A673 (cell line): ENCODE data around the gene GALNT18. TPM values are rescaled to one million over a fixed set of nuclear protein-coding genes. Genes with fewer than 3 reads are reported as not detected.

Experiments
- BruUV-seq: library from RNA; stranded (reverse); fragments of 400-500 nt; replicated peaks from 2 replicates; lab custom pipeline; 2021; lab: Mats Ljungman, UMichigan
- CTCF ChIA-PET: fragments of 300-600 bp; sonication (Branson Sonifier 250); formaldehyde crosslinking; loops from one replicate; lab custom pipeline; 2022; ENCODE audit warnings: antibody characterized with exemption; lab: Charles Lee
- POLR2A ChIA-PET: fragments of 300-600 bp; sonication (Branson Sonifier 250); formaldehyde crosslinking; loops from one replicate; lab custom pipeline; 2022; ENCODE audit warnings: antibody characterized with exemption; ENCODE audit not compliant: low non-redundant PET; lab: Charles Lee
- DNase-seq: peaks from one replicate; pipeline ENCODE4 v3.0.0-alpha.2; 2015; ENCODE audit warnings: low spot score
- H3K27ac ChIP-seq: fragments of 200-600 bp; sonication (generic); 2 replicates; pipeline ENCODE4 v1.5.1; 2016; ENCODE audit warnings: mixed run types, low read depth, mild to moderate bottlenecking, mixed read lengths, antibody characterized with exemption, low read length; ENCODE audit not compliant: poor library complexity, severe bottlenecking
- H3K27me3 ChIP-seq: fragments of 200-600 bp; sonication (generic); replicated peaks from 2 replicates; pipeline ENCODE4 v1.6.1; 2017; ENCODE audit warnings: mixed run types, low read depth, mild to moderate bottlenecking, mixed read lengths, antibody characterized with exemption, low read length; ENCODE audit not compliant: insufficient read depth, poor library complexity
- H3K36me3 ChIP-seq: fragments of 200-600 bp; sonication (generic); 2 replicates; pipeline ENCODE4 v1.6.1; 2016; ENCODE audit warnings: mixed run types, mild to moderate bottlenecking, mixed read lengths, antibody characterized with exemption, low read length; ENCODE audit not compliant: insufficient read depth, poor library complexity, severe bottlenecking
- H3K4me1 ChIP-seq: fragments of 200-600 bp; sonication (generic); 2 replicates; pipeline ENCODE4 v1.6.1; 2017; ENCODE audit warnings: mixed run types, mild to moderate bottlenecking, mixed read lengths, antibody characterized with exemption, low read length; ENCODE audit not compliant: insufficient read depth, poor library complexity, severe bottlenecking
- H3K4me3 ChIP-seq: fragments of 200-600 bp; sonication (generic); 2 replicates; pipeline ENCODE4 v1.5.1; 2016; ENCODE audit warnings: low read depth, mixed run types, mild to moderate bottlenecking, mixed read lengths, low read length; ENCODE audit not compliant: poor library complexity, severe bottlenecking
- H3K9me3 ChIP-seq: fragments of 200-600 bp; sonication (generic); 2 replicates; pipeline ENCODE4 v1.6.1; 2016; ENCODE audit warnings: mixed run types, low read depth, mild to moderate bottlenecking, mixed read lengths, antibody characterized with exemption, low read length; ENCODE audit not compliant: poor library complexity, severe bottlenecking
- CTCF ChIP-seq: fragments of 300-800, 200-600 bp; sonication (generic); conservative IDR thresholded peaks from 2 replicates; pipeline ENCODE4 v1.5.1; 2017; ENCODE audit warnings: low read depth, mild to moderate bottlenecking, antibody characterized with exemption, low read length, moderate library complexity, mixed read lengths
- EZH2 ChIP-seq: fragments of 200-600 bp; sonication (generic); IDR thresholded peaks from 2 replicates; pipeline ENCODE4 v1.6.1; 2017; ENCODE audit warnings: borderline replicate concordance, low read depth, mild to moderate bottlenecking, mixed read lengths, antibody characterized with exemption, low read length; ENCODE audit not compliant: poor library complexity, severe bottlenecking
- intact Hi-C: fragments of 100-400 bp; cut with micrococcal nuclease; formaldehyde crosslinking; loops from one replicate; pipeline ENCODE4 v1.10.0; 2022; ENCODE audit not compliant: unreplicated experiment
- total RNA-seq: library from RNA; stranded (reverse); gene quantifications from 2 replicates; pipeline ENCODE4 v1.2.3, GENCODE V29; 2021

Gene GALNT18
- total RNA-seq, 1 experiment from 2014 or later, result 0.37 TPM

- Histone ChIP-seq H3K4me1 (peaks cover 9% of the 10 kb centered on the region), H3K9me3 (no peaks in the 10 kb centered on the region), H3K27ac (no peak overlapping the region), H3K36me3 (no peaks in the 10 kb centered on the region), H3K4me3 (no peak overlapping the region), H3K27me3 (no peaks in the 10 kb centered on the region)
- intact Hi-C loops, result no loop called here
- BruUV-seq, result no TSS peak
- TF ChIP-seq CTCF, result no peak
- TF ChIP-seq EZH2, result no peak
- CTCF ChIA-PET, result no interaction called here
- POLR2A ChIA-PET, result no interaction called here
- DNase-seq, result no peak
These were observed 214.1 kb downstream of the GALNT18 start for GRCh38 chr11:11407763-11408084.

GRCh38 chr11:11407065-11407762 lies 214.6 kb downstream of the GALNT18 start:
- no TSS peak for BruUV-seq

GRCh38 chr11:11406652-11407051 lies 215.2 kb downstream of the GALNT18 start:
- BruUV-seq, result no TSS peak
- peaks cover 9% of the 10 kb centered on the region for H3K4me1 ChIP-seq
- no peaks in the 10 kb centered on the region for H3K9me3 ChIP-seq
- intact Hi-C loops, result no loop called here
- H3K27me3 ChIP-seq, result no peaks in the 10 kb centered on the region
- H3K27ac ChIP-seq, result no peak overlapping the region
- CTCF ChIA-PET, result no interaction called here
- TF ChIP-seq CTCF (no peak), EZH2 (no peak)
- DNase-seq, result no peak
- H3K36me3 ChIP-seq, result no peaks in the 10 kb centered on the region
- no peak overlapping the region for H3K4me3 ChIP-seq
- POLR2A ChIA-PET, result no interaction called here

More at GRCh38 chr11:11407065-11407762, 214.6 kb downstream of the GALNT18 start:
- H3K4me1 ChIP-seq, result peaks cover 9% of the 10 kb centered on the region
- H3K27me3 ChIP-seq, result no peaks in the 10 kb centered on the region
- no peaks in the 10 kb centered on the region for H3K9me3 ChIP-seq
- POLR2A ChIA-PET, result no interaction called here
- no peak for DNase-seq
- no peak overlapping the region for H3K27ac ChIP-seq
- no peaks in the 10 kb centered on the region for H3K36me3 ChIP-seq
- intact Hi-C loops, result no loop called here
- TF ChIP-seq EZH2, result no peak
- TF ChIP-seq CTCF, result no peak
- no peak overlapping the region for H3K4me3 ChIP-seq
- CTCF ChIA-PET, result no interaction called here
